Tibial nerve (tissue), 3 donors: ENCODE data around the gene SCT.

Experiments
- CTCF ChIP-seq, 5 experiments: fragments of 200-600 bp in 3 of 5; fragments of 450-650 bp in 2 of 5; sonication (generic) in 3 of 5; IDR thresholded peaks; one replicate each; pipeline ENCODE4 v1.5.1; 2016 to 2019; ENCODE audit warnings: antibody characterized with exemption in 5 of 5, mild to moderate bottlenecking in 3 of 5, moderate library complexity in 2 of 5
- POLR2A ChIP-seq, 2 donors: fragments of 450-650 bp; IDR thresholded peaks; one replicate each; pipeline ENCODE4 v1.6.1; 2017; ENCODE audit warnings: antibody characterized with exemption in 2 of 2, mild to moderate bottlenecking in 2 of 2, moderate library complexity in 2 of 2

DNA sequence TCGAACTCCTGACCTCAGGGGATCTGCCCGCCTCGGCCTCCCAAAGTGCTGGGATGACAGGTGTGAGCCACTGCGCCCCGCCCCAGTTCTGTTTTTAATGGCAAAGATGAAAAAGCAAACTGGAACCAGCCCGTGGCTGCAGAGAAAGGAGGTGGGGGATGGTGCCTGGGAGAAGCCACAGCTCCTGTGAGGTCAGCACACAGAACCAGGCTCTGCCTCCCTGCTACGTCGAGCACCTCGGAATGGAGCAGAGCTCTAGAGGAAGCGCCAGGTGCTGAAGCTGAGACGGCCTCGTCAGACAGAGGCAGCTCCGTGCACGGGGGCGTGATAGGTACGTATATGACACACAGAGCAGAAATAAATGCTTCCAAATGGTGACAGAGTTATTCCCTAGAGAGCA lies 18.6 kb upstream of the SCT start:
- TF ChIP-seq CTCF (IDR thresholded peaks at IDR 0.05) (no peak), POLR2A (IDR thresholded peaks at IDR 0.05) (no peak)
